Nephron (organoid): ENCODE measurements around the gene TACC3.
A peak's percentile ranks its signal among the peaks of the same experiment; 100 is the strongest.

Source experiments
- H3K27ac Mint-ChIP-seq, 3 experiments: 2 replicates each; pipeline ENCODE4 v1.8.0; 2020; ENCODE audit warnings: mixed read lengths in 3 of 3, mild to moderate bottlenecking in 2 of 3, moderate library complexity in 1 of 3
- H3K27me3 Mint-ChIP-seq: 2 replicates; pipeline ENCODE4 v1.8.0; 2021; ENCODE audit warnings: low read depth, mild to moderate bottlenecking, moderate library complexity, mixed read lengths
- H3K36me3 Mint-ChIP-seq: 2 replicates; pipeline ENCODE4 v1.8.0; 2020; ENCODE audit warnings: low read depth, mixed read lengths
- H3K4me1 Mint-ChIP-seq: 2 replicates; pipeline ENCODE4 v1.8.0; 2020; ENCODE audit warnings: mixed read lengths
- H3K4me3 Mint-ChIP-seq, 3 experiments: 2 replicates each; pipeline ENCODE4 v1.8.0; 2020; ENCODE audit warnings: mild to moderate bottlenecking in 3 of 3, mixed read lengths in 3 of 3, moderate library complexity in 2 of 3
- H3K9me3 Mint-ChIP-seq: 2 replicates; pipeline ENCODE4 v1.8.0; 2020; ENCODE audit warnings: mixed read lengths
- TF ChIP-seq, protein P1 (sequence below), 3 experiments: fragments of 200-600 bp; sonication (generic); IDR thresholded peaks; one replicate each; pipeline ENCODE4 v1.5.0; 2021; ENCODE audit warnings: antibody characterized with exemption in 3 of 3; ENCODE audit not compliant: unreplicated experiment in 3 of 3

The TACC3 gene

DNA sequence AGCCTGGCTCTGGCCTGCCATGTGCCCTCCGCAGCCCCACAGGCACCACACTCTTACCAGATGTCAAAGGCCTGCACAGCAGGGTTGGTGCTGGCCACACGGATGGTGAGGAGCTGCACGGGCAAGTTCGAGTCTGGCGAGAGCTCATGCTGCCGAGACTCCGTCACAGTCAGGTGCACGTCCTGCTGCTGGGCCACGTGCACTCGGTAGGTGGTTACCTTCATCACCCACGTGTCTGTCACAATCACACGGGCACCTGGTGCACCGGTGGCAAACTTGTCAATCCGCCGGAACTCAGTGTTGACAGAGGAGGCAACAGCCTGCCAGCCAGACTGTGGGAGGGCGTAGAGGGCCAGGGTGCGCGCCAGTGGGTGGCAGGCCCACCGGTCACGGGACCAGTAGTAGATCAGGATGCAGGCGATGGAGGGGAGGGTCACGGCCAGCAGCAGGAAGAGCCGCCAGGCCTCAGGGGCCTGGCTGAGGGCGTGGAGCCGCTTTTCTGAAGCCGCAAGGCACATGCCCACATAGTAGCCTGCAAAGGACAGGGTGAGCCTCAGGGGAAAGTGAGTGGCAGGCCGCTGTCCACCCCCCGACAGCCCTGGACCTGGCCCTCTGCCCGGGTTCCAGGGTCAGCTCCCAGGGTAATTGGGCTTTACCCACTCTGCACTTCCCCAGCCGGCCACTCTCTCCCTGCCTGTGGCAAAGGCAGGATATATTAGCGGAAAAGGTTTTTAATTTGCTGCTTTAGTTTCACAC, 3.0 kb upstream of the TACC3 start:
- Mint-ChIP-seq H3K36me3 (no peaks in the 10 kb centered on the region), H3K27me3 (no peaks in the 10 kb centered on the region), H3K27ac (no peak overlapping the region), H3K4me1 (peaks cover 19% of the 10 kb centered on the region), H3K9me3 (no peaks in the 10 kb centered on the region), H3K4me3 (peak overlapping the region; percentile 79 to 88 (median 82))
- TF ChIP-seq, protein P1, sequence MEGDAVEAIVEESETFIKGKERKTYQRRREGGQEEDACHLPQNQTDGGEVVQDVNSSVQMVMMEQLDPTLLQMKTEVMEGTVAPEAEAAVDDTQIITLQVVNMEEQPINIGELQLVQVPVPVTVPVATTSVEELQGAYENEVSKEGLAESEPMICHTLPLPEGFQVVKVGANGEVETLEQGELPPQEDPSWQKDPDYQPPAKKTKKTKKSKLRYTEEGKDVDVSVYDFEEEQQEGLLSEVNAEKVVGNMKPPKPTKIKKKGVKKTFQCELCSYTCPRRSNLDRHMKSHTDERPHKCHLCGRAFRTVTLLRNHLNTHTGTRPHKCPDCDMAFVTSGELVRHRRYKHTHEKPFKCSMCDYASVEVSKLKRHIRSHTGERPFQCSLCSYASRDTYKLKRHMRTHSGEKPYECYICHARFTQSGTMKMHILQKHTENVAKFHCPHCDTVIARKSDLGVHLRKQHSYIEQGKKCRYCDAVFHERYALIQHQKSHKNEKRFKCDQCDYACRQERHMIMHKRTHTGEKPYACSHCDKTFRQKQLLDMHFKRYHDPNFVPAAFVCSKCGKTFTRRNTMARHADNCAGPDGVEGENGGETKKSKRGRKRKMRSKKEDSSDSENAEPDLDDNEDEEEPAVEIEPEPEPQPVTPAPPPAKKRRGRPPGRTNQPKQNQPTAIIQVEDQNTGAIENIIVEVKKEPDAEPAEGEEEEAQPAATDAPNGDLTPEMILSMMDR (IDR thresholded peaks at IDR 0.05; ENCODE audit: unreplicated experiment in 3 of 3): no peak

DNA sequence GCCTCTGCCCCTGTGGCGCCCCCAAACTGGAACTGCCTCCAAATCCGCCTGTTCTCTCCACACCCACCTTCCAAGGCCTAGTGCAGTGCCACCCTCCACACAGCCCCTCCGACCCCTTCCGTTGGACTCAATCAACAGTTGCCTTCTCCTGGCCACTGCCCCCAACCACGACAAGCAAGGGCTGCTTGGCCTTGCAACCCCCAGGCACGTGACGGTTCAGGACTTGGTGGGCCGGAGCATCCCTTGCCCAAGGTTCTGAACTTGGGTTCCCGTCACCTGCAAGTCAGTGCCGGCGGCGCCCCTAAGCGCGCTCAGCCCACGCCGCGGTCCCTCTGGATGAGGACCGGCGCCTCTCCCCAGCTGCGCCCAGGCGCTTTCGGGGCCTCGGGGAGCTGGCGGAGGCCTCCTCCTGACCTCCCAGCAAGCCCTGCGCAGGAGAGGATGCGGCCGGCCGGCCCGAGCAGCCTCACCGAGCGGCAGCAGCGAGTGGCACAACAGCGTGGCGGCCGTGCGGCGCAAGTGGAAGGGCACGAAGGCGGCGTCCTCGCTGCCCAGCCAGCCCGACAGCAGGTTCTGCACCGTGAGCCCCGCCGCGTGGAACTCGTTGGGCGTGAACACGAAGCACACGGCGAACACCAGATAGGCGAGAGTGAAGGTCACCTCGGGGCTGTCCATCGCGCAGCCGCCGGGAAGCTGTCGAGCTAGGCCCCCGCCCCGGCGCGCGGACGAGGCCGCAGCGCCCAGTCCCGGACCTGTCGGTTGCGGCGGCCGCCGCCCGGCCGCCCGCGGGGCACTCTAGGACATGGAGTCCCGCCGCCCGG, 948 bp upstream of the TACC3 start:
- Mint-ChIP-seq H3K4me3 (peak overlapping the region; percentile 88 to 92 (median 92)), H3K27ac (peak overlapping the region; percentile 54 to 90 (median 72)), H3K4me1 (peaks cover 20% of the 10 kb centered on the region), H3K9me3 (no peaks in the 10 kb centered on the region), H3K36me3 (peaks cover 3% of the 10 kb centered on the region), H3K27me3 (no peaks in the 10 kb centered on the region)
- TF ChIP-seq, protein P1 (IDR thresholded peaks at IDR 0.05; ENCODE audit: unreplicated experiment in 3 of 3): no peak

DNA sequence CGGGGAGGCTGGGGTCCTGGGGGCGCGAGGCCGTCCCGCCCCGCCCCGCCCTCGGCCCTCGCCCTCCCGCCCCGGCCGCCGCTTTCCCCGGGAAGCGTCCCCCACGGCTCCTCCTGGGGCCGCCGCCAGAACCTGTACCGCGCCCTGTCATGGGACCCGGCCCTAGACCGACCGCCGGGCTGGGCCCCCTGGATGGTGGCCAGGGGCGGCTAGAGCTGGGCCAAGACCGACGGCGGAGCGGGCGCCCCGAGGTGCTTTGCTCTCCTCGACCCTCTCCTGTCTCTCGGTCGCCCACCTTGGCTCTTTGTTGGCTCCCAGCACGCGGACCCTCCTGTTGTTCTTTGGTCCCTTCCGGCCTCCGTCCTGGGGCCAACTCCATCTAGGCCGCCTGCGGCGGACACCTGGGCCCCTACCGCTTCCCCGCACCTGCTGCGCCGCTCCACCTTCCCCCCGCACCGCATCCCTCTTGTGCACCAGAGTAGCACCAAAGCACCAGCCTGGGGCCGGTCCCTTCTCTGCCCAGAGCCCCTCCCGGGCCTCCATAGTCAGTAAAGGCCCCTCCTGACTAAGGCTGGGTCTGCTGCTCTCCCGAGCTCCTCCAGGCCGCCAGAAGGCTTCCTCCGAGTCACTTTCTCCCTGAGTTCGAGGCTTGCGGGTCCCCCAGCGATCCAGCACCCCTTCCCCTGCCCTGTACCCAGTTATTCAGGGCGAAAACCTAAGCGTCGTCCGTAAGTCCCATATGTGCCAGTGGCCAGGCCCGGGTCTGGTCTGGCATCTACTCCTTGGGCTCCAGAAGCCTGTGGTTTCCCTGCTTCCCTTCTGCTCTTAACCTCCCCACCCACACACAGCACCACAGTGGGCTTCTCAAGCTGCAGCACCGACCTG, 587 bp downstream of the TACC3 start:
- H3K27me3 Mint-ChIP-seq: no peaks in the 10 kb centered on the region
- TF ChIP-seq, protein P1 (IDR thresholded peaks at IDR 0.05; ENCODE audit: unreplicated experiment in 3 of 3): no peak

DNA sequence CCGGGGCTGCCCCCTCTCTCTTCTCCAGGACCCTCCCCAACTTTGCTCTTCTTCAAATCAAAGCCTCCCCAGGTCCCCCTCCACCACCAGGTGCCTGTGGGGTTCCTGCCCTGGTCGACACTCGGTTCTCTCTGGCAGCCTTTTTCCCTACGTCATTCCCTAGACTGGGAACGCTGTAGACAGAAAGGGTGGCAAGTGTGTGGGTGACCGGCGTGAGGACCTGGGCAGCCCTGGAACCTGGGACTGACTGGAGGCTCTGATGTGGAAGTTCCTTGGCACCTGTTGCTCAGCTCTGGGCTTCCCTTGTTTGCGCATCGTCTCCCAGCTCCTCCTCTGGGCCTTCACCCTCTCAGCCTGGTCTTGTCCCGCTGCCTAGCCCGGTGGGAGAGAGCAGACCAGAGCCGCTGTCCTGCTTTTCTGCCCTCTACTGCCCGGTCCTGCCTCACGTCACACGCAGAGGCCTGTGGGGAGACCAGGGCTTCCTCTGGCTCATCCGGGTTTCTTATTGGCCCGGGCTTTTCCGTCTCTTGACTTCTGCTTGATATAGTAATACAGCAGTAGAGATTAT, 1.3 kb downstream of the TACC3 start:
- Mint-ChIP-seq H3K4me3 (peak overlapping the region; percentile 91 to 92 (median 91)), H3K27me3 (no peaks in the 10 kb centered on the region), H3K36me3 (peaks cover 12% of the 10 kb centered on the region), H3K9me3 (no peaks in the 10 kb centered on the region), H3K27ac (peak overlapping the region; percentile 23 to 57 (median 50)), H3K4me1 (peaks cover 25% of the 10 kb centered on the region)
- TF ChIP-seq, protein P1 (IDR thresholded peaks at IDR 0.05; ENCODE audit: unreplicated experiment in 3 of 3): no peak

More for the DNA sequence above, 587 bp downstream of the TACC3 start:
- peaks cover 25% of the 10 kb centered on the region for H3K4me1 Mint-ChIP-seq
- peaks cover 9% of the 10 kb centered on the region for H3K36me3 Mint-ChIP-seq
- no peaks in the 10 kb centered on the region for H3K9me3 Mint-ChIP-seq
- peak overlapping the region; percentile 23 to 57 (median 50) for H3K27ac Mint-ChIP-seq
- peak overlapping the region; percentile 91 to 92 (median 91) for H3K4me3 Mint-ChIP-seq

DNA sequence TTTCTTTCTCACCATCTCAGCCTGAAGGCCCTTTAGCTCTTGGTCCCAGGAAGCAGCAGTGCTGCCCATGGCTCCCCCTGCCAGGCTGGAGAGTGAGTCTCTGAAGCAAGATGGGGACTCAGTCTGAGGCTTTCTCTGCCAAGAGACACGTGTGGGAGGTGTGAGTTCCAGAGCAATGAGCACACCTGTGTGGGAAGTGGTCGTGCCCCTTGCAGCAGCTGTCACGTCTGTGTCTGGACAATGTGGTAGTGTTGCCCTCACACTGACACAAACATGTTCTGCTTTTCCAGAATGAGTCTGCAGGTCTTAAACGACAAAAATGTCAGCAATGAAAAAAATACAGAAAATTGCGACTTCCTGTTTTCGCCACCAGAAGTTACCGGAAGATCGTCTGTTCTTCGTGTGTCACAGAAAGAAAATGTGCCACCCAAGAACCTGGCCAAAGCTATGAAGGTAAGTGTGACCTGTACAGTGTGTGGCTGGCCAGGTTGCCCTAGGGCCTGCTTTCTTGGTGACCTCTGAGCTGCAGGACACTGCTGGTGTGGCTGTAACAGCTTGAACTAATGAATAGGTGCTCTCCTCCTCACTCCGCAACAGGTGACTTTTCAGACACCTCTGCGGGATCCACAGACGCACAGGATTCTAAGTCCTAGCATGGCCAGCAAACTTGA, 1.9 kb downstream of the TACC3 start:
- TF ChIP-seq, protein P1 (IDR thresholded peaks at IDR 0.05; ENCODE audit: unreplicated experiment in 3 of 3): no peak
- Mint-ChIP-seq H3K27ac (no peak overlapping the region), H3K36me3 (peaks cover 16% of the 10 kb centered on the region), H3K4me1 (peaks cover 25% of the 10 kb centered on the region), H3K27me3 (no peaks in the 10 kb centered on the region), H3K9me3 (no peaks in the 10 kb centered on the region), H3K4me3 (peak overlapping the region; percentile 91 to 92 (median 91))
